Activated naive CD4-positive, alpha-beta T cell (primary cell): ENCODE data around the gene SERPINA9.
"Not testable (repeated sequence)": the region's sequence is repeated elsewhere in the genome, so short reads cannot be mapped to it uniquely, and the experiment has no call there.

Source experiments
- DNase-seq, 4 experiments: peaks; one replicate each; lab custom pipeline; 2025; lab: John Stamatoyannopoulos, UW

Gene SERPINA9, protein sequence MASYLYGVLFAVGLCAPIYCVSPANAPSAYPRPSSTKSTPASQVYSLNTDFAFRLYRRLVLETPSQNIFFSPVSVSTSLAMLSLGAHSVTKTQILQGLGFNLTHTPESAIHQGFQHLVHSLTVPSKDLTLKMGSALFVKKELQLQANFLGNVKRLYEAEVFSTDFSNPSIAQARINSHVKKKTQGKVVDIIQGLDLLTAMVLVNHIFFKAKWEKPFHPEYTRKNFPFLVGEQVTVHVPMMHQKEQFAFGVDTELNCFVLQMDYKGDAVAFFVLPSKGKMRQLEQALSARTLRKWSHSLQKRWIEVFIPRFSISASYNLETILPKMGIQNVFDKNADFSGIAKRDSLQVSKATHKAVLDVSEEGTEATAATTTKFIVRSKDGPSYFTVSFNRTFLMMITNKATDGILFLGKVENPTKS

DNA sequence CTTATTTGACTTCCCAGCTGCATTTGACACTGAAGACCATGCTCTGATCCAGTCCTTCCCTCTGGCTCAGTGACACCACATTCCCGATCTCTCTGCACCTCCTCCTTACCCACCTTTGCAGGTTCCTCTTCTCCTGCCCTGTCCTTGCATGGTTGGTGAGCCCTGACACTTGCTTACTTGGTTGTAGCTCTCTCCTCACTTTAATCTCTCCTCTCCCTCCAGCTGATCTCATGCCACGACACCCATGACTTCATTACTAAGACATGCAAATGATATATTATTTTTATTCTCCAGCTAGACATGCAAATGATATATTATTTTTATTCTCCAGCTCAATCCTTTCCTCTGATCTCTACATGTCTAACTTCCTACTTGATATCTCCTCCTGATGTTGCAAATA is at the start of gene SERPINA9:
SERPINA9 (minus strand) TSS at position 175 of the 400 bp plus-strand sequence. CDS start 6,357 bp downstream, outside the sequence.
- DNase-seq = no peak

DNA sequence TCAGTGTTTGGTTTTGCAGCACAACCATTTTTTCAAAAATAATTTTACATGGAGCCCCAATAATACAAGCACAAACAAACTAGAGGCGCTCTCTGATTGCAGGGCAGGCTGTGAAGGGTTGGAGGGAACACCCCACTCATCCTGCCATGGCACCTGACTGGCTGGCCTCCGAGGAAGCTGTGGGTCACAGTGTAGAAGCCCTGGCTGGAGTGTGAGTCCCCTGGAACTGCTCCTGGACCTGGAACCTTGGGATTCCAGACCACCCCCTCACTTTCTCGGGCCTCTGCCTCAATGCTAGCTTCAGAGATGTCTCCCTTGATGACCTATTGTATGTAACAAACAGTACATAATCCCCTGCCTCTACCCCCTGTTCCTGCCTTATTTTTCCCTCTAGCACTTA is 48.1 kb upstream of the SERPINA9 start:
- no peak for DNase-seq

DNA sequence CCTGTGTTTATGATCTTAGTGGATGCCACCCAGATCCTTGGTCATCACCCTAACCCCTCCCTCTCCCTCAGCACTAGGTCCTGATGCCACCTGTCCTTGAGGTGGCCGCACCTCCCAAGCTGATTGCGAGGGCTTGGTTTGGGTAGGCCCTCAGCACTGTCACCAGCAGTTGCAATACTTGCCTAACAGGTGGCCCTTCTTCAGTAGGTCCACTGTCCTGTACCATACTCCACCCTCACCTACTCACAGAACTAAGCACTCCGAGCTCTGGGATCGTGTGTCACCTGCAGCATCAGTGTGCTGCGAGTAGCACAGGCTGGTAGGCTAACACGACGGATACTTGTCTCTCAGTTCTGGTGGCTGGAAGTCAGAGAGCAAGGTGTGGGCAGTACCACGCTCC is 47.3 kb upstream of the SERPINA9 start:
- DNase-seq = no peak

DNA sequence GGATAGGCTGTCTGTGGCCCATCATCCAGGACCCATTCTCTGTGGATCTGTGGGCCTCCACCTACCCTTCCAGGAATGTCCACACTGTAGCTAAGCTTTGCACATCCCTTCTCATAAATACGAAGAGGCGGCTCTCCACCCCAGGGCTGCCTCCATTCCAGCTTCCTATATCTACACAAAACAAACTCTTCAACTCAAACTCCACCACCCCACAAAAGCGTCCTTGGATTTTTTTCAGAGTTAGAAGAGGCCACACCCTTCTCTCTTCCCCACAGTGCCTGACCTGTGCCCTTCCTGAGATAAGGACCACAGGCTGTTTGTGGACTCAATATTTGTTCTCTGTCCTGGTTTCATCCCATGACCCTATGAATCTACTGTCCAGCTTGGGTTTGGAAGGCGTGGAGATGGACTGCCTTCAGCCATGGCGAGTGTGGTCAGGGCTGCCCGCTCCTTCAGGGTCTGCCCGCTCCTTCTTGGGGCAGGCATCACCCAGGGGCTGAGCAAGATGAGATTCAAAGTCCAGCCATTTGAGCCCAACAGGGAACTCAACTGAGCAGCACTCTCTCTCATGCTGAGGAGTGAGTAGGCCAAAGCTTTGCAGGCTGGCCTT is 46.2 kb upstream of the SERPINA9 start:
- DNase-seq = no peak

DNA sequence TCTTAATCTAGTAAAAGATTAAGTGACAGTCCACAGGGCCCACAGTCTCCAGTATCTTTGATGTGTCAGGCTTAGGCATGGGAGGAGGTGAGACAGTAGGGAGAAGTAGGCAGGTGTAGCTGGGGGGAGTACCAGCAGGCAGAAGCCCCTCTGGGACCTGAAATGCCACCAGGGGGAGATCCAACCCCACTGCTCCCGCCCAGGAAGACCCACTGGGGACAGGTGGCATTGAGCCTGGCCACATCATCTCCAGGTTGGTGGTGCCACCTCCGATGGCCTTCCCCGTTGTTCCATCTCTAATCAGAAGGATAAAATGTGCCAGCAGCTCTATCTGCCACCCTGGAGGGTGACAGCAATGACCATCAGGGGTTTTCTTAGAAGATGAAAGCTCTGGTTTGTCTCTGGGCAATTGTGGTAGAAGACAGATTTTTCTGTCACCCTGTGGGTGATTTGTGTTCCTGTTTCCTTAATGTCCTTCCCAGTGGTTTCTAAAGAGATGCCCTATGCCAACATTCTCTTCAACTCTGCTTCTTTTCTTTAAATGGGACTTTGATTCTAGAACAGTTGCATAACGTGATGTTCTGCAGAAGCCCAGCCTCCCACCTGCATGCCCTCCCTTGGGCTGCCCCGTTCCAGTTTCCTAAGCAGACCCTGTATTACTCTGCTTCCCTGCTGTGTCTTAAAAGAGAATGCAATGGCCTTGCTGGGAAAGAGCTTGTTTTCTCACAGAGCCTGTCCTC is 45.5 kb upstream of the SERPINA9 start:
- no peak for DNase-seq

DNA sequence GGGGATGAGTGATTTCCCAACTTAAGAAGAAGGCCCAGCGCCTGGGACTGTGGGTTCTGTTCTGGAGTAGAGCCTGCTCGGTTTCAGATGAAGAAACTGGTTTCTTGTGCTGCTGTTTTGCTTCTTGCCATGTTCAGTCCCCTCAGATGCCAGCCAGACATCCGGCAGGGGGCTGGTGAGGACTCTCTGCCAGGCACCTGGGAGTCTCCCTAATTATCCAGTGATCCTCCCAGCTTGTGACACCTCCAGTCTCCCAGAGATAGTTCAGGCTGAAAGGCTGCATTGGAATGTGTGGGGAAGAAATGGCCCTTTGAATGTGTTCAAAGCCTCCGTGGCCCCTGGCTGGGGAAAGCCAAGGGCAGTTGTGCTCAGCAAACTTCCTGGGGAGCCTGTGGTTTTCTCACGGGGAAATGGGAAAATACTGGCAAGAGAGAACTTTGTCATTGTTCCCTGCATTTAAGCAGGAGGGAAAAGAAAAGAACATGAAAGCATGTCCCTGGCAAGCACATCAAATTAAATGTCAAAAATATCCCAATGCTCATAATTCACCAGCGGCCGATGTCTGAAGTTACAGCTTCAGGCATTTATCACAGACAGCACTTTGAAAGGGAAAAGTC is 41.8 kb upstream of the SERPINA9 start:
- no peak for DNase-seq

DNA sequence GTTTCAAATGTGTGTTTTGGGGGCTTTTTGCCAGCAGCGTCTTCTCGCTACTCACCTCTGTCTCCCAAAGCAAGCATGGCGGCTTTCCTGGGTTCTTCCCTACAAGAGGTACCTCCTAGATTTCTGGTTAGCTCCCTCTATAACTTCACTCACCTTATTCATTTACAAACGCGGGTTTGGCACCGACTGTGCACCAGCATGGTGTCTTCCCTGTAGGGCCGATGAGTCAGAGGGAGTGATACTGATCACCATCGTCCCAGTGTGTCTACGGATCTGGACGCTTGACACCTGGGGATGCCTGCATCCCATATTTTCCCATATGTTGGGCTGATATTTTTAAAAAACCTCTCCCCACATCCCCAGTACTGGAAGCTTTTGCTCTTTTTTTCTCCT is 41.2 kb upstream of the SERPINA9 start:
- no peak for DNase-seq

DNA sequence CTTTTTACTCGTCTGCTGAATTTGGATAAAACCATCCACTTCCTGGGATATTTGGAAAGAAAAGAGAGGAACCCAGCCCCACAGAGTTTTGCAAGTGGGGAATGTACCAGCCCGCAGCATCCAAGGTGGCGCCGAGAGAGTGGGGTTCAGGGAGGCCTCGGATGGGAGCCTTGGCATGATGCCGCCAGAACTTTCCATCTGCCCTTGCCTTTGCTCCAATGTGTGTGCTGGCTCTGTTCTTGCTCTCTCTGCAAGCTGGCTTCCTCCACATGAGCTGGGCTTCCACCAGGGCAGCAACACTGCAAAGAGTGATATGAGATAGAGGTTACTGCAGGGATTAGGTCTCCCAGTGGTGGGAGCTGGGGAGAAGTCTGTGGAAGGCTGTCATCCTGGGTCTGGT is 39.9 kb upstream of the SERPINA9 start:
- DNase-seq = no peak

DNA sequence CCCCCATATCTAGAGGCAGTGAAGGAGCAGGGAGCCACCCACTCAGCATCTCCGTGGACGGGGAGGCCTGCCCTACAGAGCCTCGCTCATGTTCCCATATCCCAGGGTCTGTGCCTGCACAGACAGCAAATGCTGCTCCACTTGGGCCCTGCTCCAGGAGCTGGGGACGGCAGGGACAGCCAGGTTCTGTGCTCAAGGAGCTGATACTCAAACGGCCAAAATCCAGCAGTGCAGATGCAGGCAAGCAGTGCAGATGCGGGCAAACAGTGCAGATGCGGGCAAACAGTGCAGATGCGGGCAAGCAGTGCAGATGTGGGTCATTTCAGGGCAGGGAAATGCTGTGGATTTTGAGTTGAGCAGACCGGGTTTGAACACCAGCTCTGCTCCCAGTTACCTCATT is 39.4 kb upstream of the SERPINA9 start:
- DNase-seq = no peak

DNA sequence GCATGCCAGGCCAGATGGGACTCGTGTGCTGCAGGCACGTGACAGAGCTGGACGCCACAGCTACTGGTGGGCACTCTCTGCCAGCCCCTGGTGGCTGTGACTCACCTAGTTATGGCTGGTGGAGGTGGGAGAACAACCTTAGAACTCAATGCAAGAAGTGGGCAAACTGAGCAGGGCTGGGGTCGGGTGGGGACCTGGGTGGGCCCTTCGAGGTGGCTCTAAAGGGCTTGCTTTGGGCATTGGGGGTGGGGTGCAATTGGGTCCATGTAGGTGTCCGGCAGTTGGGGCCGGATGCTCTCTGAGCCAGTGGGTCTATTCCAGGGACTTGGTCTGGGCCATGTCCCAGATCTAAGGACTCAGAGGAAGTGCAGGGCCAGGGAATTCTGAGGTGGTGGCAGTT is 38.4 kb upstream of the SERPINA9 start:
- DNase-seq = no peak

DNA sequence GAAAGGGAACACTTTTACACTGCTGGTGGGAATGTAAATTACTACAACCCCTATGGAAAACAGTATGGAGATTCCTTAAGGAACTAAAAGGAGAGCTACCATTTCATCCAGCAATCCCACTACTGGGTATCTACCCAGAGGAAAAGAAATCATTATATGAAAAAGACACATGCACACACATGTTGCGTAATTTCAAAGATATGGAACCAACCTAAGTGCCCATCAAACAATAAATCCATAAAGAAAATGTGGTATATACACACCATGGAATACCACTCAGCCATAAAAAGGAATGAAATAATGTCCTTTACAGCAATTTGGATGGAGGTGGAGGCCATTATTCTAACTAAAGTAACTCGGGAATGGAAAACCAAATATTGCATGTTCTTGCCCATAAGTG is 34.5 kb upstream of the SERPINA9 start:
- not testable (repeated sequence) for DNase-seq

DNA sequence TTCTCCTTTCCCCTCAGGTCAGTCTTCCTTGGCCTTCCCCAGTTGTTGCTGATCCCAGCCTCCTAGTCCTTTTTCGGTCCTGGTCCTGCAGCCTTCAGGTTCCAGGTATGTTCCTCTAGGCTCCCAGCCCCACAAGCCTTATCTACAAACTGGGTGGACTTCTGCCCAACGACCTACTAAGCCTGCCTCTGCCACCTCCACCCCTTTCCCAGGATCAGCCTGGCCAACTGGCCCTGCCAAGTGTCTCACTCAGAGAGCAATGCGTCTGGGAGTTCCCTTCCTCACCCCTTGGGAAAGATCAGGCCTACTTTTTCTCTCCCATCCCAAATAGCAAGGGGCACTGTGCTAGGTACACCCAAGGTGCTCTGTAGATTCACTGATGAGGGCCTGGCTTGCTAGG is 33.4 kb upstream of the SERPINA9 start, which contains the start of gene SERPINA12:
SERPINA12 (minus strand) TSS at position 114 of the 400 bp plus-strand sequence. CDS start 11,072 bp downstream, outside the sequence.
- no peak for DNase-seq

DNA sequence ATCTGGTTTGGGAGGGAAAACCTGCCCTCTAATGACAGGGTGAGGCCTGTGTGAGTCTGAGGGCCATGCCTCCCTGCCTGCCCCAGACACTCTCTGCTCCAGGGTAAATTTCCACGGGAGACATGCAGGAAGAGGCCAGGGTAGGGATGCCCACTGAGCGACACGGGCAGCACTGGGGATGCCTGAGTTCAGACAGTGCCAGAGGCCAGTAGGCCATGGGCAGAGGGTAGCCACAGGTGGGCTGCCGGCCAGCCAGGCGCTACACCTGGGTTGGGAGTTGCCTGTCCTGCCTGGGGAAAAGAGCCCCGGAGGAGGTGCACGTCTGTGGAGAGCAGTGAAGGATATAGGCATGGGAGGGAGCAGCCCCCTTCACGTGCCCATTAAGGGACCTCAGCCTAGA is 29.6 kb upstream of the SERPINA9 start:
- DNase-seq = no peak

DNA sequence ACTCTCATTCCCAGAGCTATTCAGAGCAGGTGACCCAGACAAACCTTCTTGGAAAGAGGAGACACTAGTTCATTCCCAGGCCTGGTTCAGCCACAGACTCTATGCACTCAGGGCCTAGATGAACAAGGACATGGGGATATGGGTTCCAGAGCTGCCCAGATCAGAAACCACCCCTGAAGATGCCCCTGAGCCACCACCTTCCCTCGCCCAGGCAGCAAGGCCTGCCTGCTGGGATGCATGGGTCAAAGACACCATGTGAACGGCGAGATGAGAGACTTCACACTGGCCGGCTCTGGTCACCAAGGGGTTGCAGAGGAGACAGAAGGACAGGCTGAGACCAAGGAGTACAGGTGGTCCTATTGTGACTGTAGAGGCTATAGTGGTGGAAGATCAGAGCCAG is 29.2 kb upstream of the SERPINA9 start:
- DNase-seq = no peak

DNA sequence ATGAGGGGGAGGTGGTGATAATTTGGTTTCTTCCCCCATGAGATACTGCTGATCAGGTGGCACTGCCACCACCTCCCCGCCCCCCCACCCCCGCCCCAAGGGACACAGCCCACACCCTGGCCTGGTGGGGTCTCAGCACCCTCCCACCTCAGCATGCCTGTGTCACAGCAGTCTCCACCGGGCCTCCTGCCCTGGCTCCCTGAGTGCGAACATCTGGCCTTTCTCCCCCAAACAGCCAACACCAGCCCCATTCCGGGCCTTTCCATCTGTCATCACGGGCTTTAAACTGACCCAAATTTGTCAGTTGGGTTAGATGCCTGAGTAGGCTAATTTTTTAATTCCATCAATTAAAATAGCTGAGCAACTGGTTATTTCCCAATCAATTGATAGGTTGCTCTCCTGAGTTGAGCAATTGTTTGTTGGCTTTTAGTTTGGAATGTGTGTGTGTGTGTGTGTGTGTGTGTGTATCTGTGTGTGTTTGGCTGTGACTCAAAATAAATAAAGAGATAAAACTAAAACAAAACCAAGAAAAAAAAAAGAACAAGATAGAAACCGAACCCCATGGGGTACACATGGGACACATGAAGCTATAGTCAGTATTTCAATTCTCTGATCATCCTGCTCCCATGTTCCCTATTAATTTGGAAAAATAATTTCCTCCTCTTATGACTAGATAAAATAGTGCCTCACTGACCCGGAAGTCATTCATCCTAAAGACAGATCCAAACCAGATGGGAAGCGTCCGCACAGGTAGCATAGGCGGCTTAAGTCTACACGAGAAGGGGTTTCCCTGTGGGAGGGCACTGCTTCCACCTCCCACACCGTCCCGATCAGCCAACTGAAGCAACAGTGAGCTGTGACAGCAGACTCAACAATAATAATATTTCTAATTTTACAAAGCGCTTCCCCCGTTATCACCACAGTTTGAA is 25.9 kb upstream of the SERPINA9 start:
- no peak for DNase-seq

DNA sequence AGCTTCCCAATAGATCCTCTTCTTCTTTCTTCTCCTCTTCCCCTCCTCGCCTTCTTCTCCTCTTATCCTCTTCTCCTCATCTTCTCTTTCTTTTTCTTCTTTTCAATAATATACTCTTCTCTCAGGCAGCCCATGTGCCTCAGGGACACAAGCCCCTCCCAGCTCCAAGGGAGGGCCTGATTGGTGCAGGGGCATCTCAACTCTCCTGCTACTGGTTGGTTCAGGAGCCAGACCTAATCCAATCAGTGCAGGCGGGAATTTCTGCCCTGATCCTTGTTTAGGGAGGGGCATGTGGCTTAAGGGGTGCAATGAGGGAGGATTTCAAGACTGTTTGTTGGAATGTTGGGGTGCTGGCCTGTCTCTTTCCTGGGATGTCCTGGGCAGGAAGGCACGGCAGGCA is 24.3 kb upstream of the SERPINA9 start:
- DNase-seq = no peak

DNA sequence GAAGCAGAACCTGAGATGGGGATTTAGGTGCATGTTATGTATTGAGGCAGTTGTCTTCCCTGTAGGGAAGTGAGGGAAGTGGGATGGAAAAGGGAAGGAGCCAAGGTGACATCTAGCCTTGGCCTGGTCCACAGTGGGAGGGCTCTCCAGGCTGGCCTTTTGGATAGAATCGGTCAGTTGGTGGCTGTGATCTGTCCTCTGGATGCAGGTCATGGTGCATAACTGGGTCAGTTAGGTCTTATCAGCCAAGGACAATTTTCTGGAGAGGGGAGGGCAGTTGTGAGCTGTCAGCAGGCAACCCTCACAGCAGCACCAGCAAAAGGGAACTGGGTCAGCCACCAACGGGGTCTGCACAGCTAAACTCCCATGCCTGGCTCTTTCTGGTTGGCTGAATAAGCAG is 23.7 kb upstream of the SERPINA9 start:
- no peak for DNase-seq

DNA sequence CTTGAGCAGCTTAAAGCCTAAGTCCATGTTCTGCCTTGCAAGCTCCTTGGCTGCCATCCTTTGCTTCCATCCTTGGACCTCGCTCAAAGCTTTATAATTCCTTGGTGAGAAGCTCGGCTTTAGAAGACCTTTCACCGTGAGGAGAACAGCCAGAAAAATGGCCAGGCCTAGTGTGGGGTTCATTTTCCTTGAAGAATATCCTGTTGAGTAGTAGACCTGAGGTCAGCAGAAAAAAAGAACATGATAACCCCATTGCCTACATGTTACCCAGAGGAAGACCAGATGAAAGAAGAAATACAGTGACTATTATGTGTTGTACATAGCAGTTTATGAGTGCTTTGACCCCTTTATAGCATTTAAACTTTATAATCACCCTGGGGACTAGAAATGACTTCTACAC is 22.2 kb upstream of the SERPINA9 start:
- DNase-seq = no peak

DNA sequence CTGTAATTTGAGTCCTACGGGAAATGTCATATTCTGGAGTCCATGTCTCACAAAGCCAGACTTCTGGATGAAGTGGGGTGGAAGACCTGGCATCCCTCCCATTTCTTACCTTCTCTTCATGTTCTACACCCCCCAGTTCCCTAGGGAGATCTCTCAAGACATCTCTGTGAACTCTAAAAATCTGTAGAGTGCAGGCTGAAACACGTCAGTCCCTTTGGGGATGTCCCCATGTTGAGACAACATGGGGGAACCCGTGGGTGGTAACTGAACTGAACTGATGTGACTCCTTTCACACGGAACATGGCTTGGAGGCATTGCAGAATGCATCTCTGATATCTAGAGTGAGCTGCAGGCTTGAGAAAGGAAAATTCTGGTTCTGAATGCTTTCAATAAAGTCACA is 18.1 kb upstream of the SERPINA9 start:
- DNase-seq = no peak

DNA sequence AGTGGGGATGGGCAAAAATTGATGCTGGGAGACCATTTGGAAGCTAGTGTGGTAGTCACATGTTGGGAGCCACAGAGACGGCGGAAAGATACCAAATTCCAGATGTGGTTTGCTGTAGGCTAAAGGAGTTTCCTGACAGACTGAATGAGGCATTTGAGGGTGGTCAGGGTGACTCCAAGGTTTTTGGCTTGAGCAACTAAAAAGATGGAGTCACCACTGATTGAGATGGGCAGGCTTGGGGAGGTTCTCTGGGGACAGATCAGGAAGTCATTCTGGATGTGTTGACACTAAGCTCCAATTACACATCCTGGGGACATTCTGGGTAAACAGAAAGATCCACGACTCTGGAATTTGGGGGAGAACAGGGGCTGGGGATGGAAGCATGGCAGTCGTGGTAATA is 15.5 kb upstream of the SERPINA9 start:
- DNase-seq = no peak

DNA sequence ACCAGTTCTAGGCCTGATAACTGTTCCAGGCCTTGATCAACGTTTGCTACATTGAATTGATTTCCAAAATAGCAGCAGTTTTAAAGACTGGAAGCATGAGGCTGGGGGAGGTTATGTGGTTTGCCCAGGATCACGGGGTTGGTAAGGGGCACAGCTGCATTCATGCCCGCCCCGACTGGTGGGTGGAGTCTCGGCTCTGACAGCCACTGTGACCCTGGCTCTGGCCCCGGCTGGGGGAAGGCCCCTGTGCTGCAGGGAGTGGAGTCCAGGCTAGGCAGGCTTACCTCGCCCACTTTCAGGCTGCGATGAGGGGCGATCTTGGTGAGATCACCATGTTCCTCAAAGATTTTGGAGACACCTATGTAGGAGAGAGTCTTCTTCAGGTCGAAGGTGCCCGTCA is 13.3 kb upstream of the SERPINA9 start:
- DNase-seq = no peak
